PC-3 (cell line): Measurements from ENCODE around the gene RBPJ.
A peak's percentile ranks its signal among the peaks of the same experiment; 100 is the strongest.

ENCODE experiments used
- CTCF ChIP-seq: fragments of 300-600 bp; sonication (generic); conservative IDR thresholded peaks from 2 replicates; pipeline ENCODE4 v1.5.1; 2017; ENCODE audit warnings: antibody characterized with exemption, low read depth, mild to moderate bottlenecking, low read length
- EZH2 ChIP-seq: fragments of 300-600 bp; sonication (generic); IDR thresholded peaks from one replicate; pipeline ENCODE4 v1.6.1; 2017; ENCODE audit warnings: antibody characterized with exemption, mild to moderate bottlenecking, low read length; ENCODE audit not compliant: unreplicated experiment
- EZH2phosphoT487 ChIP-seq: fragments of 300-600 bp; sonication (generic); IDR thresholded peaks from 2 replicates; pipeline ENCODE4 v1.6.1; 2018; ENCODE audit warnings: mild to moderate bottlenecking, antibody characterized with exemption, low read length, borderline replicate concordance

- TF ChIP-seq CTCF (no peak), EZH2 (no peak), EZH2phosphoT487 (peak; percentile 63)
Observed at GRCh38 chr4:26319467-26319948, 1.3 kb upstream of the RBPJ start.
